Camera-type eye (tissue), 1 donor: ENCODE measurements around the gene PARP2. TPM values are rescaled to one million over a fixed set of nuclear protein-coding genes. Genes with fewer than 3 reads are reported as not detected.

Experiments
- total RNA-seq: library from RNA; depleted of rRNA; stranded (reverse); fragments of >200 nt; gene quantifications from one replicate; pipeline ENCODE4 v1.2.3, GENCODE V29; 2014

Gene PARP2, protein sequence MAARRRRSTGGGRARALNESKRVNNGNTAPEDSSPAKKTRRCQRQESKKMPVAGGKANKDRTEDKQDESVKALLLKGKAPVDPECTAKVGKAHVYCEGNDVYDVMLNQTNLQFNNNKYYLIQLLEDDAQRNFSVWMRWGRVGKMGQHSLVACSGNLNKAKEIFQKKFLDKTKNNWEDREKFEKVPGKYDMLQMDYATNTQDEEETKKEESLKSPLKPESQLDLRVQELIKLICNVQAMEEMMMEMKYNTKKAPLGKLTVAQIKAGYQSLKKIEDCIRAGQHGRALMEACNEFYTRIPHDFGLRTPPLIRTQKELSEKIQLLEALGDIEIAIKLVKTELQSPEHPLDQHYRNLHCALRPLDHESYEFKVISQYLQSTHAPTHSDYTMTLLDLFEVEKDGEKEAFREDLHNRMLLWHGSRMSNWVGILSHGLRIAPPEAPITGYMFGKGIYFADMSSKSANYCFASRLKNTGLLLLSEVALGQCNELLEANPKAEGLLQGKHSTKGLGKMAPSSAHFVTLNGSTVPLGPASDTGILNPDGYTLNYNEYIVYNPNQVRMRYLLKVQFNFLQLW
- 21.3 TPM for total RNA-seq

DNA sequence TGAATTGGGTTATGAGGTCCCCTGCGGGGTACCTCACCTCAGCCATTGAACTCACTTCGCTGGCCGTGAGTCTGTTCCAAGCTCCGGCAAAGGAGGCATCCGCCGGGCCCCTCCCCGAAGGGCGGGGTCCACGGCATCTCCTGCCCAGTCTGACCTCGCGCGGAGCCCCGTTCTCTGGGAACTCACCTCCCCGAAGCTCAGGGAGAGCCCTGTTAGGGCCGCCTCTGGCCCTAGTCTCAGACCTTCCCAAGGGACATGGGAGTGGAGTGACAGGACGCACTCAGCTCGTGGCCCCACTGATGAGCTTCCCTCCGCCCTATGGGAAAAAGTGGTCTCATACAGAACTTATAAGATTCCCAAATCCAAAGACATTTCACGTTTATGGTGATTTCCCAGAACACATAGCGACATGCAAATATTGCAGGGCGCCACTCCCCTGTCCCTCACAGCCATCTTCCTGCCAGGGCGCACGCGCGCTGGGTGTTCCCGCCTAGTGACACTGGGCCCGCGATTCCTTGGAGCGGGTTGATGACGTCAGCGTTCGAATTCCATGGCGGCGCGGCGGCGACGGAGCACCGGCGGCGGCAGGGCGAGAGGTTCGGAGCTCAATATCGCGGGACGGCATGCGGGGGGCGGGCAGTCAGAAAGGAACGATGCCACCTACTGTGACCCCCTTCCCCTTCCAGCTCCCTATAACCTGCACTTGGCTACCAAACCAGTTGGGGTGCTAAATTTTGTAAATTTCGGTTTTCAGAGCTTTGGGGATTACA, at the start of gene PARP2:
PARP2 (plus strand) TSS at position 544 of the 770 bp plus-strand sequence; CDS start at position 551, 7 bp downstream.

DNA sequence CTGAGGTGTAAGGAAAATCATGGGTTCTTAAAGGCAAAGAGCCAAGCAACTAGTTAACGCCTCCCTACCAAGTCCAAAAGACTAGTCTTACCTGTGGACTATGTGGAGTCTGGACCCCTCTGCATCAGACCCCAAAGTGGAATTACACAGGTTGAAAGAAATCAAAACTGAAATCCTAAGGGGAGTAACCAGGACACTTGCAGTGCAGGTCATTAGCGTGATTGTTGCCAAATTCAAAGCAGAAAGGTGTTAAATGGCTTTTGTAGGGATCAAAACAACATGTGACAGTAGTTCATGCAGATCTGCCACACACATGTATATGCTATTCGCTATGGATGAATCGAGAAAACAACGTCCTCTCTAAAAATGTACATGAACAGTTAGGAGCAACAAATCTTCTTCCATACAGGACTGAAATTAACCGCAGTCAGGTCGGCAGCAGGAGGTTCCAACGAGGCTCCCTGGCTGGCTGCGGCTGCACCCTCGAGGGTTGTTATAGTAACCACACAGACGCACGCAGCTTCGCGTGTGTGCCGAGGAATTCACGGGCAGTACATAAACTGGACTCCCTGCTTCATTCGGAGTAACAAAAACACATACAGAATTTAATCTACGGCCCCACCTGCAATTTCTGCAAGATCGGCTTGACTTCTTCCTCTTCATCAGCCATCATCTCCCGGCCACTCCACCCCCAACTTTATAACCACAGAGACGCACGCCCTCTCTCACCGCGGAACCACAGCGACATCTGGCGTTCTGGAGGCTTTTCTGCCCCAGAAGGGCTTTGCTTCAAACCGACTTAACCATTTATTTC, 38.0 kb upstream of the PARP2 start, which contains the start of gene TTC5:
TTC5 (minus strand) TSS at position 687 of the 814 bp plus-strand sequence; CDS start at position 673, 14 bp downstream.

DNA sequence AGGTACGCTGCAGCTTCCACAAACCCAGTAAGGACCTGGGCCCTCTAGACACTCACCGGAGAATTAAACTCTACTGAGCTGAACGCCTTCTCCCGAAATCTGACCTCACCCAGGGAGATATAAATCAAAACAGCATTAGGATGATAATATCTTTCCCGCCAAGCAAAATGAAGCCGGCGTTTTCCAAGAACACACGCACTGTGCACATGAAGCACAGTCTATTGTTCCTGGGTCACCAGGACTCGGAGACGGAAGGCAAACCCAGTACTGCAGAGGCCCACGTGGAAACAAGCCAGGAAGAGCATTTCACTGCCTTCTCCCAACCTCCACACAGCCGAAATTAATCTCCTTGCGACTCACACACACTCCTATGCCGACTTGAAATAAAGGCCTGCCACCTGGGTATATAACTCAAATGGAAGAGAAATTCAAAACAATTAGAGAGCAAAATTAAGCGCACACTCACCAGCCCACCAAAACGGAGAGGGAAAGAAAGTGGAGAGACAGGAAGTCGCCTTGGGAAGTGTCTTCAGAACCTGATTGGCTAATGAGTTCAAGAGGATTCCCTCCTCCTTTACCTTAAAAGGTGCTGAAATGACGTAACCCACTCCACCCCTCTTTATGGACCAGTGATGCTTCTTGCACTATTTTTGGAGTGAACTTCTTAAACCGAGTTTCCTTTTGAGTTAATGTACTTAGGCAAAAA, 10.5 kb upstream of the PARP2 start, which contains the start of gene CCNB1IP1:
CCNB1IP1 (minus strand) TSS at position 492 of the 706 bp plus-strand sequence. CDS start 16,756 bp downstream, outside the sequence.

Other genes with a start within 250 kb of the PARP2 start
- gene OR4K17, start 232.9 kb upstream of the PARP2 start, total RNA-seq = not detected
- gene OR4N5, start 204.8 kb upstream of the PARP2 start, total RNA-seq = not detected
- gene OR11G2, start 152.7 kb upstream of the PARP2 start, total RNA-seq = not detected
- gene OR11H6, start 119.9 kb upstream of the PARP2 start, total RNA-seq = not detected
- not detected for gene OR11H7, start 114.7 kb upstream of the PARP2 start, total RNA-seq
- not detected for gene OR11H4, start 104.3 kb upstream of the PARP2 start, total RNA-seq
- gene TTC5, start 37.7 kb upstream of the PARP2 start, total RNA-seq = 30.5 TPM
- gene CCNB1IP1, start 10.4 kb upstream of the PARP2 start, total RNA-seq = 72.0 TPM
- 13.4 TPM for gene TEP1, start 69.9 kb downstream of the PARP2 start, total RNA-seq
- 0.99 TPM for gene KLHL33, start 92.5 kb downstream of the PARP2 start, total RNA-seq
- gene OSGEP, start 111.2 kb downstream of the PARP2 start, total RNA-seq = 52.9 TPM
- gene APEX1, start 111.6 kb downstream of the PARP2 start, total RNA-seq = 116 TPM
- 27.3 TPM for gene PIP4P1, start 117.8 kb downstream of the PARP2 start, total RNA-seq
- 14.8 TPM for gene PNP, start 125.8 kb downstream of the PARP2 start, total RNA-seq
- not detected for gene RNASE10, start 161.9 kb downstream of the PARP2 start, total RNA-seq
- gene RNASE9, start 217.4 kb downstream of the PARP2 start, total RNA-seq = not detected
- gene RNASE11, start 244.4 kb downstream of the PARP2 start, total RNA-seq = not detected
- gene RNASE12, start 247.7 kb downstream of the PARP2 start, total RNA-seq = not detected